Mesothelial cell of epicardium (in vitro differentiated cells): ENCODE measurements around the gene AGRN. TPM values are rescaled to one million over a fixed set of nuclear protein-coding genes. Genes with fewer than 3 reads are reported as not detected.

ENCODE experiments used
- DNase-seq, 2 experiments: peaks; one replicate each; pipeline ENCODE4 v3.0.0; 2021; ENCODE audit warnings: low spot score in 2 of 2; ENCODE audit not compliant: unreplicated experiment in 2 of 2
- H3K27ac Mint-ChIP-seq: 2 replicates; pipeline ENCODE4 v1.8.0; 2021; ENCODE audit warnings: mixed read lengths
- H3K27me3 Mint-ChIP-seq: 2 replicates; pipeline ENCODE4 v1.8.0; 2021; ENCODE audit warnings: low read depth, mixed read lengths
- H3K36me3 Mint-ChIP-seq: 2 replicates; pipeline ENCODE4 v1.8.0; 2021; ENCODE audit warnings: mixed read lengths
- H3K4me1 Mint-ChIP-seq: 2 replicates; pipeline ENCODE4 v1.8.0; 2021; ENCODE audit warnings: mixed read lengths
- H3K4me3 Mint-ChIP-seq: 2 replicates; pipeline ENCODE4 v1.8.0; 2021; ENCODE audit warnings: mild to moderate bottlenecking, moderate library complexity, mixed read lengths
- H3K9me3 Mint-ChIP-seq: 2 replicates; pipeline ENCODE4 v1.8.0; 2021; ENCODE audit warnings: mixed read lengths
- CTCF ChIP-seq: fragments of 200-600 bp; sonication (generic); IDR thresholded peaks from one replicate; pipeline ENCODE4 v1.5.0; 2021; ENCODE audit warnings: antibody characterized with exemption; ENCODE audit not compliant: unreplicated experiment
- total RNA-seq: library from RNA; stranded (reverse); gene quantifications from 3 replicates; pipeline ENCODE4 v1.2.1, GENCODE V29; 2021

Gene AGRN
- total RNA-seq, 1 donor from 2014 or later, result 514 TPM

- H3K27me3 Mint-ChIP-seq, result peaks cover 66% of the 10 kb centered on the region
- no peaks in the 10 kb centered on the region for H3K9me3 Mint-ChIP-seq
- peaks cover 9% of the 10 kb centered on the region for H3K4me1 Mint-ChIP-seq
- peak overlapping the region; percentile 37 for H3K4me3 Mint-ChIP-seq
- peak; percentile 77 to 89 for DNase-seq
- H3K36me3 Mint-ChIP-seq, result peaks cover 5% of the 10 kb centered on the region
- no peak for TF ChIP-seq CTCF
- H3K27ac Mint-ChIP-seq, result no peak overlapping the region
These were observed 39.8 kb downstream of the AGRN start for GRCh38 chr1:1059494-1060280.

- Mint-ChIP-seq H3K27me3 (peaks cover 68% of the 10 kb centered on the region), H3K4me1 (peaks cover 9% of the 10 kb centered on the region), H3K9me3 (no peaks in the 10 kb centered on the region), H3K27ac (no peak overlapping the region), H3K36me3 (peaks cover 5% of the 10 kb centered on the region), H3K4me3 (peak overlapping the region; percentile 37)
- TF ChIP-seq CTCF, result no peak
- DNase-seq, result no peak
These were observed 40.5 kb downstream of the AGRN start for GRCh38 chr1:1060281-1061000.

- H3K27ac Mint-ChIP-seq, result no peak overlapping the region
- no peak for DNase-seq
- no peak overlapping the region for H3K4me3 Mint-ChIP-seq
- no peaks in the 10 kb centered on the region for H3K9me3 Mint-ChIP-seq
- H3K27me3 Mint-ChIP-seq, result peaks cover 65% of the 10 kb centered on the region
- peaks cover 9% of the 10 kb centered on the region for H3K4me1 Mint-ChIP-seq
- H3K36me3 Mint-ChIP-seq, result no peaks in the 10 kb centered on the region
- no peak for TF ChIP-seq CTCF
These were observed 41.9 kb downstream of the AGRN start for GRCh38 chr1:1061682-1062345.

DNA sequence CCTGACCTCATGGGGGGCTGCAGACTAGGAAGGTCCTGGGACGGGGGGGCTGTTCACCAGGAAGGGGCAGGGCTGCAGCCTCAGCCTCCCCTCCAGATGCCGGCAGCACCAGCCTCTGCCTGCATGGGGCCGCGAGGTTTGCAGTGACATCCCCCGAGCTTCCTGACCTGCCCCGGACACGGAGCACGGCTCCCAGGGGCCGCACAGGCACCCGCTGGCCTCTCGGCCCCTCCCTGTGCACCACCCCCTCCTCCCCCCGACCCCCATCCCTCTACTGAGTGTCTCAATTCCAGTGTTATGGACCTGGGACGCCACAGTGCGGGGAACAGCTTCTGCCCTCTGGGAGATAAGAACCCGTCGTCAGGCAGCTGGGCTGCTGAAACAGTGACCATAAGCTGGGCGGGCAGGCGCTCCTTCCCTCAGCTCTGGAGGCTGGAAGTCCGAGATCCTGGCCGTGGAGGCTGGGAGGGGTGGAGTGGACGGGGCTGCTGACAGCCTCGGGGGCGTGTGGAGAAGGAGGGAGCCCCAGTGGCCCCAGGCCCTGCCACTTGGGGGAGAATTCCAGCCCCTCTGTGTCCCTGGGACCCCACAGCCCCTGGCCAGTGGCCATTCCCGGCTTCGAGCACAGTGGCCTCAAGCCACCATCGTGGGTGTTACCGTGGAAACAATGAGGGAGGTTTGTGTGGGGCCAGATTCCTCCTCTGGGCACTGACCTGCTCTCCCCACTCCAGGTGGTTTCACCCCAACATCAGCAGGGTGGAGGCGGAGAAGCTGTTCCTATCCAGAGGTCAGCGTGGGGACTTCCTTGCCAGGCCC is 42.6 kb downstream of the AGRN start:
- no peak for TF ChIP-seq CTCF
- H3K27me3 Mint-ChIP-seq, result peaks cover 58% of the 10 kb centered on the region
- H3K9me3 Mint-ChIP-seq, result no peaks in the 10 kb centered on the region
- no peak for DNase-seq
- no peak overlapping the region for H3K4me3 Mint-ChIP-seq
- H3K36me3 Mint-ChIP-seq, result no peaks in the 10 kb centered on the region
- H3K27ac Mint-ChIP-seq, result no peak overlapping the region
- peaks cover 9% of the 10 kb centered on the region for H3K4me1 Mint-ChIP-seq

- no peaks in the 10 kb centered on the region for H3K9me3 Mint-ChIP-seq
- no peak overlapping the region for H3K4me3 Mint-ChIP-seq
- H3K27me3 Mint-ChIP-seq, result peaks cover 54% of the 10 kb centered on the region
- no peak for TF ChIP-seq CTCF
- peaks cover 6% of the 10 kb centered on the region for H3K4me1 Mint-ChIP-seq
- DNase-seq, result no peak
- no peak overlapping the region for H3K27ac Mint-ChIP-seq
- H3K36me3 Mint-ChIP-seq, result no peaks in the 10 kb centered on the region
These were observed 43.5 kb downstream of the AGRN start for GRCh38 chr1:1063261-1063944.
